Neural progenitor cell (in vitro differentiated cells): Measurements from ENCODE around the gene COA8.

Experiments used
- CTCF ChIP-seq: fragments of 200-600 bp; sonication (generic); IDR thresholded peaks from 2 replicates; pipeline ENCODE4 v1.5.1; 2017; ENCODE audit warnings: antibody characterized with exemption, mild to moderate bottlenecking
- EZH2 ChIP-seq: fragments of 200-600 bp; sonication (generic); IDR thresholded peaks from 2 replicates; pipeline ENCODE4 v1.6.1; 2017; ENCODE audit warnings: antibody characterized with exemption, mild to moderate bottlenecking, moderate library complexity
- EZH2phosphoT487 ChIP-seq: fragments of 200-600 bp; sonication (generic); IDR thresholded peaks from 2 replicates; pipeline ENCODE4 v1.6.1; 2017; ENCODE audit warnings: antibody characterized with exemption

DNA sequence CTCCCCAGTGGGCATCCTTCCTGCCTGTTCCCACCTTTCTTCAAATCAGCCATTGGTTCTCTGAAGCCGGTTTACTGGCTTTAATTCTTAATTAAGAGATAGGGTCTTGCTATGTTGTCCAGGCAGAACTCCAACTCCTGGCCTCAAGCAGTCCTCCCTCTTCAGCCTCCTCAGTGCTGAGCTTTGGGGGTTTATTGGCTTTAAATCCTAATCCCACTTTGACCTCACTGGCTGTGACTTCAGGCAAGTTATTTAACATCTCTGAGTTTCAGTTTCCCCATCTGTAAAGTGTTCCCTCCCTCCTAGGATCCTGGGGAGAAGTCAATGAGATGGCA, 35.9 kb upstream of the COA8 start:
- TF ChIP-seq CTCF = no peak
- TF ChIP-seq EZH2 = no peak
- TF ChIP-seq EZH2phosphoT487 = no peak
